GM18868 (cell line): ENCODE results near the gene TBCD.
"Not testable (repeated sequence)": the region's sequence is repeated elsewhere in the genome, so short reads cannot be mapped to it uniquely, and the experiment has no call there.

ENCODE experiments used
- ATAC-seq: cut with Tn5 transposase; IDR thresholded peaks from one replicate; pipeline ENCODE4 v1.9.1; 2021; ENCODE audit warnings: mild to moderate bottlenecking, moderate library complexity; ENCODE audit not compliant: unreplicated experiment

TBCD gene

GRCh38 chr17:82964451-82964850, 212.6 kb downstream of the TBCD start:
- not testable (repeated sequence) for ATAC-seq

- no peak for ATAC-seq
Measured at GRCh38 chr17:82964851-82965341, 213.0 kb downstream of the TBCD start.

- no peak for ATAC-seq
Measured at GRCh38 chr17:82965371-82965770, 213.5 kb downstream of the TBCD start.

- no peak for ATAC-seq
Measured at GRCh38 chr17:82966415-82966814, 214.6 kb downstream of the TBCD start.

GRCh38 chr17:82967268-82968032, 215.6 kb downstream of the TBCD start:
- ATAC-seq, result no peak

- ATAC-seq, result not testable (repeated sequence)
Measured at GRCh38 chr17:82968033-82968841, 216.4 kb downstream of the TBCD start.

- no peak for ATAC-seq
Measured at GRCh38 chr17:82970067-82970466, 218.2 kb downstream of the TBCD start.

GRCh38 chr17:82970818-82971590, 219.1 kb downstream of the TBCD start:
- ATAC-seq, result no peak

- no peak for ATAC-seq
Measured at GRCh38 chr17:82972836-82973372, 221.0 kb downstream of the TBCD start.

- no peak for ATAC-seq
Measured at GRCh38 chr17:82973456-82974135, 221.7 kb downstream of the TBCD start.

GRCh38 chr17:82974136-82974952, 222.5 kb downstream of the TBCD start:
- ATAC-seq, result no peak

GRCh38 chr17:82976982-82977488, 225.2 kb downstream of the TBCD start:
- no peak for ATAC-seq

GRCh38 chr17:82977606-82978005, 225.7 kb downstream of the TBCD start:
- ATAC-seq, result no peak

GRCh38 chr17:82978765-82979349, 227.0 kb downstream of the TBCD start:
- no peak for ATAC-seq

GRCh38 chr17:82979718-82980117, 227.9 kb downstream of the TBCD start:
- ATAC-seq, result no peak

GRCh38 chr17:82980632-82981031, 228.8 kb downstream of the TBCD start:
- ATAC-seq, result no peak

GRCh38 chr17:82981141-82981730, 229.4 kb downstream of the TBCD start:
- no peak for ATAC-seq

GRCh38 chr17:82983510-82984248, 231.8 kb downstream of the TBCD start:
- no peak for ATAC-seq
